AG09309 (cell line): ENCODE measurements around the gene TMEM184A.

ENCODE experiments used
- DNase-seq: peaks from one replicate; pipeline ENCODE4 v3.0.0-alpha.2; 2010; ENCODE audit warnings: low read depth
- H3K4me3 ChIP-seq: 2 replicates; pipeline ENCODE4 v1.5.1; 2011; ENCODE audit warnings: mild to moderate bottlenecking, low read depth, low read length, moderate library complexity; ENCODE audit not compliant: control insufficient read depth
- CTCF ChIP-seq: IDR thresholded peaks from 2 replicates; pipeline ENCODE4 v1.5.1; 2011; ENCODE audit warnings: mild to moderate bottlenecking, low read depth, low read length, inconsistent platforms; ENCODE audit not compliant: insufficient read depth, control insufficient read depth; ENCODE audit errors: missing control alignments

TMEM184A gene

DNA sequence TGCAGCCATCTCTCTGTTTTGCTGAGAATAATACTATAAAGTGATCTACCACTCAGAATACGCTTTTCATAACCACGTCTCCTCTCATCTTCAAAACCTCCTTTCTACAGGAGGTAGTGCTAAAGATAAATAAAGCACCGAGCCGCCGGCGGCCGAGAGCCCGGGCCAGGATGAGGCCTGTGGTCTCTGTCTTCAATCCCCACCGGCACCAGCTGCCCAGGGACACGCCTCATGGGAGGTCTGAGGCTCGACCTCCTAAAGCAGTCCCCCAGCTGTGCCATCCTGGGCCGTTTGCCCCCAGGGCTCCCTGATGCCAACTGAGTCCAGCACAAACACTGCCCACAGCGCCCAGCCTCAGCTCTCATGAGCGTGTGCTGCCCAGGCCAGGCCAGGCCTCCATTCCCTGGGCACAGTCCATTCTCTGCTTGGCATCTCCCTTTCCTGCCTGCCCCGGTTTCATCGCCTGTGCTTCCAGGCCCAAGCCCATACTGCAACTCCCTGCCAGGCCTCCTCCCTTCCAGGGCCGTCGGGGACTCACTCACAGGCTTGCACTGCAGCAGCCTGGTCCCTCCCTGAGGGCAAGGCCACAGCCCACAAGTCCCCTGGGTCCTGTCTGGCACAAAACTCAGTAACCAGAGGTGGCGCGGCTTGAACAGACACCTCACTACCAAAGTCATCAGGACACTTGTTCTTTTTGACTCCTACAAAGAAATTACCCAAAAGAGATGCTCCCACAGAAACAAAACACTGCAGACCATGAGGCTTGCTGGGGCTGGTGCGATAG is 54.3 kb downstream of the TMEM184A start:
- H3K4me3 ChIP-seq, result no peak overlapping the region
- no peak for DNase-seq
- no peak for TF ChIP-seq CTCF

DNA sequence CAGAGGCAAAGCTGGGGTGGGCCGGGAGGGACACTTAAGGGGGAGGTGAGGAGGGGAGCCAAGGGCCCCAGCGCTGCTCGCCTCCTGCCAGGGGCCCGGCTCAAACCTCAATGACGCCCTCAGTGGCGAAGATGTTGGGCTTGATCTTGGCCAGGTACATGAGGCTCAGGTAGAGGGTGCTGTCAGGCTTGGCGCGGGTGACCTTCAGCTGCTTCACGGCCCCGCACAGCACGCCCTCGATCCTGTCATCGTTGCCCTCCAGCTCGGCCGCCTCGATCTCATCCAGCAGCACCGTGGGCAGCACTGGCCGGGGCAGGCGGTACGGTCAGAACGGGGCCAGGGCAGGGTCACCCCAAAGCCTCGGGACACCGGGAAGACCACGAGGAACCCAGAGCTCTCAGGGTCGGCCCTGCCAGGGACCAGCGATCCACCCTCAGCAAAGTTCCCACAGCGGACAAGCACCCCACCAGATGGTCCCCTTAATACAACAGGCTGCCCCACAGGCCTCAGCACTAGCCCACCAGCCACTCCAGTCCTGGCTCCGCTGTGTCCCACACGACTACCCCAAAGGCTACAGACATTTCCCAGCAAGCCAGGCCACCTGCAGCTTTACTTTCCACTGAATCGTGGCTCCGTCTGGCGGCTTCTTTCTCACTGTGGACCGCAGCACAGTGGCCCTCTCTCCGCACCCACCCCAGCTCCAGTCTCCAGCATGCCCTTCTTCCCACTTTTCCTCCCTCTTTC is 55.8 kb downstream of the TMEM184A start:
- TF ChIP-seq CTCF, result no peak
- DNase-seq, result no peak

DNA sequence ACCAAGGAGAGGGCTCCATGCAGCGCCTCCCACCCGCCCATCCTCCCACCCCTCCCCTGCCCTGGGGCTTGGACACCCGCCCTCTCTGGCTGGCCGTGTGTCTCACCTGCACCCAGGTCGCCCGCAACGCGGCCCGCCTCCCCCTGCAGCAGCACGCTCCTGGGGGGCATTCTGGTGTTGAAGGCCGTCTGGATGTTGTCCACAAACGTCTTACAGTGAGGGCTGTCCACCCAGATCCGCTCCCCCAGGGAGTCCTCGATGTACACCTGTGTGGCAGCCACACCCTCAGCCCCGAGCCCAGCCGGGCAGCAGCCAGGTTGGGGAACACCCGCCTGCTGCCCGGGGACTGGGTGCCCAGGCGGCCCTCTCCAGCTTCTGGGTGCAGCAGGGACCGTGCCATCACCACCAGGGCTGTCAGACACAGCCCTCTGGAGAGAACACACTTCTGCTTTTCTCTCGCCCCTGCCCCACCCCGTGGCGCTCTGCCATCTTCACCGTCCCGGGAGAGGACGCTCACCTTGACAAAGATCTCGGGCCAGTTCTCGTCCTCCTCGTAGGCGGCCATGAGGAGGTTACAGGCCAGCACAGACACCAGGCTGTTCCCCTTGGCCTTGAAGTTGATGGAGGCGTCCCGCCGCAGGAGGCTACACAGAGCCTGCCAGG is 56.5 kb downstream of the TMEM184A start:
- no peak for TF ChIP-seq CTCF
- no peak for DNase-seq
- H3K4me3 ChIP-seq, result no peak overlapping the region

More for the DNA sequence above, 55.8 kb downstream of the TMEM184A start:
- no peak overlapping the region for H3K4me3 ChIP-seq

DNA sequence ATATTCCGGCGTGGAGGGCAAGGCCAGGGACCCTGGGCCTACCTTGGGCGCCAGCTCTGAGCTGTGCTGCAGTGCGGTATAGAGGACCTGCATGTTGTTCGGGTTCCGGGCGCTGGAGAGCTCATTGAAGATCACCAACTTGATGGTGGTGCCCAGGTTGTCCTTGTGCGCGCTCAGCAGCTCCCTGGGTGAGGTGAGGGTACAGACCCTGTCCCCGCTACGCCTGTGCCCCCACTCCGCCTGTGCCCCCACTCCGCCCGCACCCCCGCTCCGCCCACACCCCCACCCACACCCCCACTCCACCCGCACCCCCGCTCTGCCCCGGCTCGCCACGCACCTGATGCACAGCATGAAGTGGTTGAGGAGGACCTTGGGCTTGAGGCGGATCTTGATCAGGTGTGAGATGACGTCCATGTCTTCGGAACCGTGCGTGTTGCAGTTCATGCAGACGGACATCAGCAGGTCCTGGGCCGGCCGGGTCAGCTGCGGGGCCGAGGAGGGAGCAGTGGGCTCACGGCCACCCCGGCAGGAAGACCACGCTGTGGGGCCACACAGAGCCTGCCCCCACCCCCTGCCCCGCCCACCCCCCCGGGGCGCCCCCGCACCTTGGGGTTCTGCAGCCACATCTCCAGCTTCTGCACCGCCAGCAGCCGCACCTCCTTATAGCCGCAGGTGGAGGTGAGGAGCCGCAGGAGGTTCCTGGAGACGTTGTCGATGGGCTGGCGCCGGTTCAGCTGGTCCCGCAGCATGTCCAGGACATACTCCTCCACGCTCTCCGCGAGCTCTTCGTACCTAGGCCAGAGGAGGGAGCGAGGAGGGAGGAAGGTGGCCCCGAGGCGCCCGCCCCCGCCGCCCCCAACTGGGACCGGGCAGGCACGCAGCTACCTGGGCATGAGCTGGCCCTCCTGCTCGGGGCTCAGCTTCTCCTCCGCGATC is 57.4 kb downstream of the TMEM184A start:
- DNase-seq, result no peak
- no peak for TF ChIP-seq CTCF
- H3K4me3 ChIP-seq, result no peak overlapping the region

GRCh38 chr7:1497293-1497927 is 58.6 kb downstream of the TMEM184A start:
- TF ChIP-seq CTCF, result no peak
- DNase-seq, result no peak

More at GRCh38 chr7:1497293-1497927, 58.6 kb downstream of the TMEM184A start:
- no peak overlapping the region for H3K4me3 ChIP-seq
